NCI-H1105 treated with DMSO at 0.1 percent for 48 hours (cell line): ENCODE results near the gene C1orf174.

Experiments
- DNase-seq: peaks from one replicate; lab custom pipeline; 2025; lab: John Stamatoyannopoulos, UW

Gene C1orf174

DNA sequence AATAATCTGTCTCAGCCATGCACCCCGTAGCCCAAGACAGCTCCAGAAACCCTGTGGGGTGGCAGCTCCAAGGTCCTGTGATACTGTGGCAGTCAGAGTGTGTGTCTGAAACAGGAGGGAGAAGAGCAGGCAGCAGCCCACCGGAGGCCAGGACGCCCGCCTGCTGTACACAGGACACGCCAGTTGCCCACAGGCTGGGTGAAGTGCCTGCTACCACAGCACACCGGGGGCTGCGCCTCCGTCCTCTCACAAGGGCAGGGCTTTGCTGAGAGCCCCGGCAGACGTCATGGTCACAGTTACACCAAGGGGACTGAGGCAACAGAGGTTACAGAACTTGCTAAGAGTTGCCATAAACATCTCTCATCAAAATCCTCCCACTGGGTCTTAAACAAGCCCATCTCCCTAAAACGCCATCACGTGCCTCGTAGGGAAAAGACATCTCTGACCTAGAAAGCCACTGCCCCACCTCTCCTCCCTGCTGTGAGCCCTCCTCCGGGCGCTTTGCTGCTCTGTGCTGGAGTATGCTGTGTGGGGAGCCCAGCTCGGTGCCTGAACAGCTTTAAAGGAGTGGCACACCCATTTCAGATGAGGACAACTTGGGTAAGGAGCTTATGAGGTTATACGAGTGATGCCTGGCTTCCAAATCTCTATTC, 5.3 kb downstream of the C1orf174 start:
- DNase-seq: no peak

DNA sequence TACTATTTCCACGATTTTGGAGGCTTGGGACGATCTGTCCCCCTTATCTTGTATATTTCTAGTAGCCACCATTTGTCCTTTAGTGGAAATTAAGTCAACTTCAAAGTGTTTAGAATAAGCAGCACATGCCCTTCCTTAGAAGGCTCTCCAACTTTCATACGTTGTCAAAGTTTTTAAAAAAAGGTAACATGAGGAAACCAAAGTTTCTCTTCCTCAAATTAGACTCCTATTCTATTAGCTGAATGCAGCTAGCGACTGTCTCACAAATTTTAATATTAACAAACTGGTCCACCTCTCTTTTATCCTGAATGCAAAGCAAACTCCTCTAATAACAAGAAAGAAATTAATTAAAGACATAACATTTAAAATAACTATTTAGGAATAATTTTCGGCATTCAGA, 6.9 kb downstream of the C1orf174 start:
- DNase-seq: no peak

DNA sequence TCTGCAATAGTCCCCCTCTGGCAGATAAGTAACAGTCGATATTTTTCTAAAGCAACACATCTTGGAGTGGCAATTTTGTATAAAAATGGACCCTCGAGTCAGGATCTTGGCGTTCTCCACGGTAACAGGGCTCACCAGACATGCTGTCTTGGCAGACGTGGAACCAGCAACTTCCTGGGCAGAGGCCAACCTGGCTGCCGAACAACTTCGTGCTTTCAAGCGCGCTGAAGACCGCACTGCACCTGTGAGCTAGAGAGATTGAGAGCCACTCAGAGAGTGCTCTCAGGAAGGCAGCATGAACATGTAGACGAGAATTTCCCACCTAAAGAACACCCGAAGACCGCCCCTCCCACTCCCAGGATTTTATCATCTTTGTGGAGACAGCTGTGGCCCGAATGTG, 7.3 kb downstream of the C1orf174 start:
- DNase-seq: no peak

DNA sequence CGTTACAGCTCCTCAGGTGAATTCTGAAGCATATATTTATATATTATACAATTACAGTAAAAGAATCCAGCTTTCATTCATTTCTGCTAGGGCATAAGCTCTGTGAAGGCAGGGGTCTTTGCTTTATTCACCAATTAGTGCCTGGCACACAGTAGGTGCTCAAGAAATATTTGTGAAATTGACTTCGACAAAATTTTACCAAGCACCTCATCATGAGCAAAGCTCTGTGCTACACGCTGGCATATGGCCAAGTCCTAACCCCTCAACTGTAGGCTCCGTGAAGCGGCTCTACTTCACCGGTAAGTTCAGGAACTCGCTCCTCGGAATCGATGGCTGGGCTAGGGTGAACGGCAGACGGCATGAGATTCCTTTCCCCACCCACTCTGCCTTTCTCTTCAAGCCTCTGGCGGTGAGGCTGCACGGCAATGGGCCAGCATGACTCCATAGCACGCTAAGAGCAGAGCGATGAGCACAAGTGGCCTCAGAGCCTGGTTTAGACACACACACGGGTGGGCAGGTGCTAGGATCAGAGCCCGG, 8.7 kb downstream of the C1orf174 start:
- DNase-seq: no peak

DNA sequence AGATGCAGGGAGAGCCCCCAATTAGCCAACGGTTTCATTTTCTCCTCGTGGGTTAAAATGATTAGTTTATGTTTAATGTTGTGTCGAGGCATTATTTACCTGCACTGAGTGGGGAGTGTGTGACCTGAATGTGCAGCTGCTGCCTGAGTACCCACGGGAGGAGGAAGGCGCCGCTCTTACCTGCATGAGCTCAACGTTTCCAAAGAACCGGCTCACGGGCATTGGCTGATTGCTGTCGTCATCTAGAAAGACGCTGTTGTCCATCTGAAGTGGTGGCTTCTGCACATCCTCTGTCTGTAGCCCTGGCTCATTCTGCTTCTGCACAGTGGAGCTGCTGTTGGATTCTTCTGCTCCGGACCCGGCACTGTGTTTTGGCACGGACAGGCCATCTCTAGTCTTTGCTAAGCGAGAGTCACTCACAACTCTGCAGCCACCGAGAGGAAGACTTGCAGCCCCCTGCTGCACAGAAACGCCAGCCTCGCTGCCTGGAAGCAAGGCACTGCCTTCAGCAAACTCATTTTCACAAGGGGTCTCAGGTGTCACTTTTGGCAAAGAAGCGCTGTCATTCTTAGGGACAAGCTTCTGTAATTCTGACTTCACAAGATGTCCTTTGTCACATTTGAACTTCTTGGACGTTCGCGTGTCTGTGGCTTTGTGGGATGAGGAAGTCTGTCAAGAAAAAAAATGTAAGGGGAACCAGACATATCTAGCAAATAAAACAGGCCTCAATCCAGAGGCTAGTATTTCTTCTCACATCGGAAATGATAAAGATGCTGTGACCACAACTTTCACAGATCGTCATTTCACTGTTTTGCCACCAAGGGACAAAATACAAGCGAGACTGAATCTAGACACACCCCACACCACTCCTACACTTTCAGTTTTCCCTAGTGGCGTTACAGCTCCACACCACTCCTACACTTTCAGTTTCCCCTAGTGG, 9.4 kb downstream of the C1orf174 start:
- DNase-seq: no peak

DNA sequence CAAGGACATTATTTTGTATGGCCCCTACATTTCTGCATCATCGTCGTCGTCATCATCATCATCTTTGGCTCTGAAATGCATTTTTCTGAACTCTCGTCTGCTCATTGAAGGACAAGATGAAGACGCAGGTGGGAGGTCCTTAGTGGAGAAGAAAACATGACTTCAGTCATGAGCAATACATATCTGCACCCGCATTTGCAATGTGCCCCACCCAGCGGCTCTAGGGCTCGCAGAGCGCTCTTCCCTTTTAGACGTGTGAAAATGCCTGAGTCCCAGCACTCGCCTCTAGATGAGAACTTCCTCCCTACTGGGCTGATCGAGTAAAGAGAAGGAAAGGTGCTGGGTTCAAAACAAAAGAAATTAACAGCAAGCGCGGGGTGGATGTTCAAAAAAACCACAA, 10.1 kb downstream of the C1orf174 start:
- DNase-seq: no peak

DNA sequence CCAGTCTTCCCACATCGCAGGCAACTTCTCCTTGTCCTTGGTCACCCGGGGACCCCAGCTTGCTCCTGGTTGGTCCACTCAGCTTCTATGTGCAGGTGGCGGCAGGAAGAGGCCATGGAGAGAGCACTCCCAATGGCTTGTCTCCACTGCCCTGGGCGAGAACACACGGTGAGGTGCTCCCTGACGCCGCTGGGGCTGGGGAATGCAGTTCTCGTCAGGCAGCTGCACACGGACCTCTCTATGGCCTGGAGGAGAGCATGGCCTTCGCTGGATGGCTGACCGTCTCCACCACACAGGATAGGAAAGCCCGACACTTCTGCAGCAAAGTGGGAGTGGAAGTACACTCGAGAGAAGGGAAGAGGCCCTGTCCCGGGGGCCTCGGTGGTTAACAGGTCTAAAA, 11.8 kb downstream of the C1orf174 start:
- no peak for DNase-seq

DNA sequence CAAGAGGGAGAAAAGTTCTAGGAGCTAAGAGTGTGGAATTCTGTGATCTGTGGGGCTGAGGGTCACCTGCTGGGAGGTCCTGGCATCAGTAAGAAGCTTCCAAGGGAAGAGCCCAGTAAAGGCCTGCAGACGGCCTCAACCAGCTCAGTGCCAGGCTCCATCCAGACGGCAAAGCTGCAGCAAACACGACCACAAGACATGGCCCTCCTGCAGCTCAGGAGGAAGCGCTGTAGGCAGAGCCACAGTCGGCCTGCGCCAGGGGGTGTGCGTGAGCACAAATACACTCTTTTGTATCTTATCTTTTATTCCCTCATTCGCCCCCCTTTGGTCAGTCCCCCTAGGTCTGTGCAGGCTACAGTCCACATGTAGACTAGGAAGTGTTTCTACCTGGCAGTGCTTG, 13.4 kb downstream of the C1orf174 start:
- DNase-seq: no peak

DNA sequence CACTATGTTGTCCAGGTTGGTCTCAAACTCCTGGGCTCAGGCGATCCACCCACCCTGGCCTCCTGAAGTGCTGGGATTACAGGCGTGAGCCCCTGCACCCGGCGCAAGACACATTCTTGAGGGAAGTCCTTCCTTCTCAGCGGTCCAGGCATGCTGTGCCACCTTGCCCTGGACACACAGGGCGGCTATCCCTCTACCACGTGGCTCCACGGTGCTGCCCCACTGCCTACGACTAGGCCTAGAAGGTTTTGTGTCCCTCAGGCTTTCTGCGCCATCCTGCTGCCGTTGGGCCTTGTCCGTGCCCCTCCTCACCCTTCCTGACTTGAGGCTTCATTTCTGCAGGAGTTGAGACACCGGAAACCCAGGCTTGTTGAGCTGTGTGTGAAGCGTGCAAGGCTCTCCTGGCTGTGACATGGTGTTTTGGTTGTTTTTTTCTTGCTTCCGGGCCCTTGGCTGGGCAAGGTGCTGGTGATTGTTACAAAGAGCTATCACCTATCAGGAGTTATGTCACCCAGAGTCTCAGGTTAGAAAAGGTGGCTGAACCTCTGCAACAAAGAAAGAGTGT, 13.9 kb downstream of the C1orf174 start:
- no peak for DNase-seq

DNA sequence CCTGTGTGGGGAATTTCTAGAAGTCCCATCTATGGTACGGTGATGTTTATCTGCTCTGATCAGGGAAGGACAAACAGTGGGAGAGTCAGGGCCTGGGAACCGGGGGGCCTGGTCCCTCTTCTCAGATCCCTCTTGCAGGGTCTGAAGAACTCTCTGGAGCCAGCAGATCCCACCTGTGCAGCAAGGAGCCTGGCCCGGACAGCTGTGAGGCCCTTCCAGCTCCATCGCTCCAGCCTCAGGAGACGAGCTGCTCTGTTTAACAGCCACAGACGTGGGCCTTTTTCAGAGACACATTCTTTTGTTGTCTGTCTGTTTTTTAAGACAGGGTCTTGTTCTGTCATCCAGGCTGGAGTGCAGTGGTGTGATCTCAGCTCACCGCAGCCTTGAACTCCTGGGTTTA, 14.5 kb downstream of the C1orf174 start:
- DNase-seq: no peak

DNA sequence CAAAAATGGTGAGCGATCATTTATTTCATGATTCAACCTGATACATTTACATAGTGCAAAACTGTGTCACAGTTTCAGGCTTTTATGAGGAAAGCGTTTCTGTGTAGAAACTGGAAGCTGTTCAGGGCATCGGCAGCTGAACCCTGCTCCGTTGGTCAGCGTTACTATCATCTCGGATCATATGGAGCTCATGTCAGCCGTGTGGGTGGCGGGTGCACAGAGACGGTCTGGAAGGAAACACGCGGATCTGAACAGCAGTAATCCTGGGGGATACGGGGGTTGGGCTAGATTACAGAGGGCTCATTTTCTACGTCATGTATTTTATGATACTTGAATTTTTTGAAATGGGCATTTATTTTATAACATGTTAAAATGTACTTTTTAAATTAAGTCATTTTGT, 15.1 kb downstream of the C1orf174 start:
- DNase-seq: no peak

DNA sequence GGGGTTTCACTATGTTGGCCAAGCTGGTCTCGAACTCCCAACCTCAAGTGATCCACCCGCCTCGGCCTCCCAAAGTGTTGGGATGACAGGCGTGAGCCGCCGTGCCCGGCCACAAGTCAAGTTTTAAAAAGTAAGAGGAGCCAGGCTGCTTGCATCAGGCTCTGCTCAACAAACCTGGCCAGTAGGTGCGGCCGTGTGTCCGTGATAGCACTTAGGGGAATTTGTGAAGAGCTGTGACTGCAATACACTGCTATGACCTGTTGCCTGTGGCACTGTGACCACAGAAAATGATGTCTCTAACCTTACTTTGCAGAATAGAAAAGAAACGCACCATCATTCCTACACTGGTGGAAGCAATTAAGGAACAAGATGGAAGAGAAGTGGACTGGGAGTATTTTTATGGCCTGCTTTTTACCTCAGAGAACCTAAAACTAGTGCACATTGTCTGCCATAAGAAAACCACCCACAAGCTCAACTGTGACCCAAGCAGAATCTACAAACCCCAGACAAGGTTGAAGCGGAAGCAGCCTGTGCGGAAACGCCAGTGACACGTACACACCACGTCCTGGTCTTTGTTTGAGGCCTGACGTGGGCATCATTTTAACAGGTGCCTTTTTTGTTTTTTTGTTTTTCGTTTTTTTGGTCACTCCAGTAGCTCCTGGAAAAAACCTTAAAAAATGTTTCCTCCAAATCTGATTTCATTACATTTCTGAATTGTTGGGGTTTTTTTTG, 16.7 kb downstream of the C1orf174 start:
- DNase-seq: no peak

DNA sequence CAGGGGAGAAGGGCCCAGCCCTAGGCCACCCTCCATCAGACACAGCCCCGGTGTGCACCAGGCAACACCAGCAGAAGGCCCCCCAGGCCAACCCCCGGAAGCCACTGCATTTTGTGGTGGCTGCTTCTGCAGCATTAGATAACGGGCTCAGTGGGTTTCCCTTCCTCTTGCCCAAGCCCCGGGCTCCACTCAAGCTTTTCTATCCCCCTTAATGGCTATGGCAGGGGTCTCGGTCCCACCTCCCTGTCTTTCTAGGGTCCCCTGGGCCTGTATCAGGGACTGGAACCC, 18.9 kb downstream of the C1orf174 start:
- DNase-seq: no peak

DNA sequence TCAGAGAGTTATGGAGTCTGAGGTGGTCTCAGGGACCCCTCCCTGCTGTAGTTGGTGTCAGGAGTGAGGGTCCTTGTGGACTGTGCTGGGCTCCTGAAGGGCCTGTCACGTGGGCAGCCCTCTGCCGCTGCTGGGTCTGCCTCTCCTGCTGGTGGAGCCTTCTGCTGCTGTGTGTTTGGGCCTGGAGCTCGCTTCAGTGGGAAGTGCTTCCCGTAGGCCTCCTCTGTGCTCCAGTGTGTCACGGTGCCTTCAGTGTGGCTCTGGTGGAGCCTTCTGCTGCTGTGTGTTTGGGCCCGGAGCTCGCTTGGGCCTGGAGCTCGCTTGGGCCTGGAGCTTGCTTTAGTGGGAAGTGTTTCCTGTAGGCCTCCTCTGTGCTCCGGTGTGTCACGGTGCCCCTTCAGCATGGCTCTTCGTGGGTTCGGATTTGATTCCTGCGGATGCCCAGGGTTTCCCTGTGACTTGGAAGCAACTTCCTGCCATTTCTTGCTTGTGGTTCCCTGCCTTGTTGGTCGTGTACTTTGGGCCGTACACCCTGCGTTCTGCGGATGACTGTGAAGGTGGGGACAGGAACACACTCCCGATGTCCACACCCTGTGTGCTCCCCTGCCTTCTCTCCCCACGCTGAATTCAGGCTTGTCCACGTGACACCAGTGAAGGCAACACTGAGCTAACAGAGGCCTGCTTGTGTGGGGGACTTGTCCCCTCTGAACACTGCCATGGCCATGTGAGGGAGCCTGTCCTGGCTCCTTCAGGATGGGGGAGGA, 19.5 kb downstream of the C1orf174 start:
- DNase-seq: no peak

DNA sequence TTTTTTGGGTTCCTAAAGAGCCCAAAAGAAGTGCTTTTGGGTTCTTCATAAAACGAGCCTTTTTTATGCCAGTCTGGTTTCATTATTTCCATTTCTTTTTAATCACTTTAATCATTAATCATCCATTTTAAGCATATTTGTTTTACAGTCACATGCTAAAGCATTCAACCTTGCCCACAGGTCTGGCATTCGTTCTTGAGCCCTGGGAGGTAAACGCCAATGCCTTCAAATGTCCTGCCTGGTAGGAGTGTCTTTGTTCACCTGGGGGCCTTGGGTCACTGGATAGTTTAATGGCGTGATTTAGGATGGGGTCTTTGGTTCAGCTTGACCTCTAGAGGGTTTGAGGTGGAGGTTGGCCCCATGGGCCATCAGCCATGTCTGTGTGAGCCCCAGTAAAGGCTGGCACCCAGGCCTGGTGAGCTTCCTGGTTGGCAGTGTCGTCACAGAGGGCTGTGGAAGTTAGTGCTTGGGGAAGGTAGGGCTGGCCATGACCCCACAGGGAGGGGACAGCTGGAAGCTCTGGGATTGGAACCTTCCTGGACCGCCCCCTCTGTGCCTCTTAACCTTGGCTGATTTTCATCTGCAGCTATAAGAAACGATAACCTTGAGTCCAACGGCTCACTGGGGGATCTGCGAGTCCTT, 20.2 kb downstream of the C1orf174 start:
- DNase-seq: no peak

DNA sequence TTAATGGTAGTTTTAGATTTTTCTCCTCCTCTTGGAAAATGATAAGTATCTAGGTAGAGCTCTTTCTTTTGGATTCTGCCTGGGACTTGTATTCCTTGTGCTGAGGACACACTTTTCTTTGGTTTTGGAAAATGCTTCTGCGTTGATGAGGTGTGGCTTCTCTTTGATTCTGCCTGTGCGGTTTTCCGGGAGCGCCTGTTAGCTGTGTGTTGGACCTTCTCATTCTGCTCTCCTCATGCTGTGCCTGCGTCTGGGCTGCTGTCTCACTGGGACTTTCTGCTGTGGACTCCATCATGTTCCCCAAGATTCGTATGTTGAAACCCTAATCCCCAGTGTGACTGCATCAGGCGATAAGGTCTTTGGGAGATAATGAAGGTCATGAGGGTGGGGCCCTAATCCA, 21.0 kb downstream of the C1orf174 start:
- no peak for DNase-seq

DNA sequence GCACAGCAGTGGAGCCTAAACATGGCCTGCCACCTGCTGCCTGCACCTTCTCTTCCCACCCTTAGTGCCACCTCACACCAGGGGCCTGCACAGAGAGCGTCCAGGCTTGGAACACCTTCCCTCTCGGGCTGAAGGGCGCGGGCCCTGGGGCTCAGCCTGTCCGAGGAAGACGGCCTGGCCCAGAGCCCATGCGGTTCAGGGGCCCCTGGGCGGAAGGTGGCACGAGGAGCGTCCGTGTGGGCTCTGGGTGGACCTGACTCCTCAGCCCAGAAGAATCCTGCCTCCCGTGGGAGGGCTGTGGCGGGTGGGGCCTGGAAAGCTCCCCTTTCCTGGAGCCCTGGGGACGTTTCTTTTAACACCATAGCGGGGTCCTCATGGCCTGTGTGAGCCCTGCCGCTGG, 23.4 kb downstream of the C1orf174 start:
- DNase-seq: no peak

DNA sequence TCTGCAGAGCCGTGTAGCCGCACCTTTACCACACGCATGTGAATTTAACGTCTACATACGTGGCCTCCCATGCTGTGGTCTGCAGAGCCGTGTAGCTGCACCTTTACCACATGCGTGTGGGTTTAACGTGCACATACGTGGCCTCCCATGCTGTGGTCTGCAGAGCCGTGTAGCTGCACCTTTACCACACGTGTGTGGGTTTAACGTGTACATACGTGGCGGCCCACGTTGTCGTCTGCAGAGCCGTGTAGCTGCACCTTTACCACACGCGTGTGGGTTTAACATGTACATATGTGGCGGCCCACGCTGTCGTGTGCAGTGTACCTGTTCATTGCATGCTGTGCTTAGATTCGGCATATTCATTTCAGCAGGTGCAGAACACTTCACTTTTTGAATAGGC, 25.3 kb downstream of the C1orf174 start:
- no peak for DNase-seq

DNA sequence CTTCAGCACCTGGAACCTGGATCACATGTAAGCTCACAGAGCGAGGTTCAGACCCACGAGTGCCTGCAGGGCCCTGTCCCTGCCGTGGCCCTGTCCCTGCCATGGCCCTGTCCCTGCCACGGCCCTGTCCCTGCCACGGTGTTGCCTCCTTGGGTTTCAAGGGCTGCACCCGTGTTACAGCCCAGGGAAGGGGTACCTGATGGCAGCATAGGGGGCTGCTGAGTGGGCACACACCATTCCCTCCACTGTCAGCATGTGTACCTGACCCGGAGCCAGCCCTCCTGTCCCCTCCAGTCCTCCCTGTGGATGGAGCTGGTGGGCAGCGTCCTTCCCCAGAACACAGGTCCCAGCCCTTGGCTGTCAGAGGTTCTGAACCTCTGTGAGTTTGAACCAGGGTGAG, 27.5 kb downstream of the C1orf174 start:
- no peak for DNase-seq

DNA sequence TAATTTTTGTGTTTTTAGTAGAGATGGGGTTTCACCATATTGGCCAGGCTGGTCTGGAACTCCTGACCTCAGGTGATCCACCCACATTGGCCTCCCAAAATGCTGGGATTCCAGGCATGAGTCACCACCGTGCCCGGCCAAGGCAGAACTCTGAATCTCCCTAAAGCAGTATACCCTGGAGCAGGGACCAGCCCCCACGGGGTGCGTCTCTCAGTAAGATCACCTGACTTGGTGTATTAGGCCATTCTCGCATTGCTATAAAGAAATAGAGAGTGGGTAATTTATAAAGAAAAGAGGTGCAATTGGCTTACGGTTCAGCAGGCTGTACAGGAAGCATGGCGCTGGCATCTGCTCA, 28.6 kb downstream of the C1orf174 start:
- DNase-seq: no peak

DNA sequence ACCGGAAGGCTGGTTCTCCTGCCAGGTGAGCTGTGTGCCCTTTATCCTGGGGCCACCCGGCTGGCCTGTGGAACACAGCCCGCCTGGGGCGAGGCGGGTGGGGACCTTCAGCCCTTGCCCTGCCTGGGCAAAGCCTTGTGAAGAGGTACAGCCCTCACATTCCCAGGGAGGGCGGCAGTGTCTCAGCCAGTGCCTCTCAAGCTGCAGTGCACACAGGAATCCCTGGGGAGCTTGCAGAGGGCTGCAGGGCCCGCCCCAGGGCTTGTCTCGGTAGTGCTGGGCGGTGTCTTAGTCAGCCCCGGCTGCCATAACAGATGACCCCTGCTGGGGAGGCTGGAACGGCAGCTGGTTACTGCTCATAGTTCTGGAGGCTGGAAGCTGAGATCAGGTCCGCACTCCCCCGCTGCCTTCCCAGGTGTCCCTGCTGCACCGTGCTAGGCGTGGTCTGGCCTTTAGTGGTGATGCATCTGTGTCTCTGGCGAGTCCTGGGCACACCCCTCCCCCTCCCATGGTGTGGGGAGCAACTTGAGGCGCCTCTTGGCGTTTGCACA, 30.2 kb downstream of the C1orf174 start:
- DNase-seq: no peak
